Skeletal muscle satellite cell (primary cell): ENCODE measurements around the gene ARPC4.

ENCODE experiments used
- H3K27me3 ChIP-seq: 2 replicates; pipeline ENCODE4 v1.7.0; 2013; ENCODE audit warnings: low read length; ENCODE audit not compliant: control insufficient read depth, insufficient read depth
- H3K36me3 ChIP-seq: 2 replicates; pipeline ENCODE4 v1.7.0; 2013; ENCODE audit warnings: mild to moderate bottlenecking, control low read depth, low read length; ENCODE audit not compliant: insufficient read depth
- H3K4me1 ChIP-seq: 2 replicates; pipeline ENCODE4 v1.7.0; 2013; ENCODE audit warnings: low read length; ENCODE audit not compliant: control insufficient read depth, insufficient read depth
- H3K4me2 ChIP-seq: 2 replicates; pipeline ENCODE4 v1.7.0; 2013; ENCODE audit warnings: mild to moderate bottlenecking, low read length
- H3K4me3 ChIP-seq: 2 replicates; pipeline ENCODE4 v1.7.0; 2013; ENCODE audit warnings: low read length
- H3K9ac ChIP-seq: 2 replicates; pipeline ENCODE4 v1.7.0; 2013; ENCODE audit warnings: mild to moderate bottlenecking, low read depth, low read length, moderate library complexity
- H3K9me3 ChIP-seq: replicated peaks from 2 replicates; pipeline ENCODE4 v1.7.0; 2013; ENCODE audit warnings: mild to moderate bottlenecking, control low read depth, low read length

Gene ARPC4

DNA sequence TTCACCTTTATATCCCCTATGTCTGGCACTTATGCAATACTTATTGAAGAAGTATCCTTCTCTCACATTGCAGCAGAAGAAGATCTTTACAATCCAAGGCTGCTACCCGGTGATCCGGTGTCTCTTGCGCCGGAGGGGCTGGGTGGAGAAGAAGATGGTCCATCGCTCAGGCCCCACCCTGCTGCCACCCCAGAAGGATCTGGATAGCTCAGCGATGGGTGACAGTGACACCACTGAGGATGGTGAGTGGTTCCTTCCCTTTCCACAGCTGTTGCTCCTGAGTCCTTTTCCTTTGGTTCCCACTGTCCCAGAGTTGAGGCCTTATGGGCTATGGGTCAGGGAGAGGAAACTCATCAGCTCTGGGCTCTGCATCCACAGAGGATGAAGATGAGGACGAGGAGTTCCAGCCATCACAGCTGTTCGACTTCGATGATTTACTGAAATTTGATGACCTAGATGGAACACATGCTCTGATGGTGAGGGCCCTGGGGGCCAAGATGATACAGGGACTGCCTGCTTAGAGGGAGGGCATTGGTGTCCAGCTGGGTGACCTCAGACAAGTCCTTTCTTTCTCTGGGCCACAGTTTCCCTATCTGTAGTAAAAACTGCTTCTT, 20.1 kb downstream of the ARPC4 start:
- H3K4me2 ChIP-seq, result no peak overlapping the region
- no peak overlapping the region for H3K9ac ChIP-seq
- no peak overlapping the region for H3K4me3 ChIP-seq
- peaks cover 24% of the 10 kb centered on the region for H3K4me1 ChIP-seq
- no peaks in the 10 kb centered on the region for H3K27me3 ChIP-seq
- H3K9me3 ChIP-seq, result no peaks in the 10 kb centered on the region
- peaks cover 10% of the 10 kb centered on the region for H3K36me3 ChIP-seq

DNA sequence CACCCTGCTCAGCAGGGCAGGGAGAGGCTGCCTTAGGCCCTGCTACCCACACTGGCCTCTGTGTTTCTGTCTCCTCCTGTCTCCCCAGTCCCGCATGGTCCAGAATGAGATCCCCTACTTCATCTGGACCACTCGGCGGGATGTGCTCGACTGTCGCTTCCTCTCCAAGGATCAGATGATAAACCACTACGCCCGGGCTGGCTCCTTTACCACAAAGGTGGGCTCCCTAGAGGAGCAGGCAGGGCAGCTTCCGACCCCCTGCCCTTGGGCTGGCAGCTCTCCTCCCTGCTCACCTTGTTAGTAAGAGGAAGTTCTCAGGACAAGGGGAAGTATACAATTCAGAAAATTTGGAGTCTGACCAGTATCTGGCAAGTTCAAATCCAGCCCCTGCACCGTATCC, 23.1 kb downstream of the ARPC4 start:
- Histone ChIP-seq H3K36me3 (peaks cover 3% of the 10 kb centered on the region), H3K4me2 (no peak overlapping the region), H3K27me3 (no peaks in the 10 kb centered on the region), H3K9me3 (no peaks in the 10 kb centered on the region), H3K4me1 (peaks cover under 1% of the 10 kb centered on the region), H3K4me3 (no peak overlapping the region), H3K9ac (no peak overlapping the region)

DNA sequence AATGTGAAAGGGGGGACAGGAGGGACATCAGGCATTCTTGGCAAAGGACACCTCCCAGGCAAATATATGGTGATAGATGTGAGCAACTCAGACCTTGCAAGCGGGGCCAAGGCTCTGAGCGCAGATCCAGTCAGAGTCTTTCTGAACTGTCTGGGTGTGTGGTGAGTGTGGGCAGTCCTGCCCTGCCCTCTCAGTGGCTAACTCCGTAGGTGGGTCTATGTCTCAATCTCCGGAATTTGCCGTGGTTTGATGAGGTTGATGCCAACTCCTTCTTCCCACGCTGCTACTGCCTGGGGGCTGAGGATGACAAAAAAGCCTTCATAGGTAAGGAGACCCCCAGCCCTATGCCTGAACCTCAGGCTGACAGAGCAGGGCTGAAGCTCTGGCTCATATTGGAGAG, 24.6 kb downstream of the ARPC4 start:
- no peaks in the 10 kb centered on the region for H3K4me1 ChIP-seq
- no peak overlapping the region for H3K9ac ChIP-seq
- no peak overlapping the region for H3K4me2 ChIP-seq
- H3K36me3 ChIP-seq, result peaks cover 3% of the 10 kb centered on the region
- no peaks in the 10 kb centered on the region for H3K9me3 ChIP-seq
- no peaks in the 10 kb centered on the region for H3K27me3 ChIP-seq
- H3K4me3 ChIP-seq, result no peak overlapping the region

GRCh38 chr3:9818666-9819335, 25.9 kb downstream of the ARPC4 start:
- H3K4me1 ChIP-seq, result no peaks in the 10 kb centered on the region
- H3K9me3 ChIP-seq, result no peaks in the 10 kb centered on the region
- no peak overlapping the region for H3K4me3 ChIP-seq
- peaks cover 1% of the 10 kb centered on the region for H3K36me3 ChIP-seq
- no peaks in the 10 kb centered on the region for H3K27me3 ChIP-seq
- no peak overlapping the region for H3K4me2 ChIP-seq
- no peak overlapping the region for H3K9ac ChIP-seq

- Histone ChIP-seq H3K9ac (no peak overlapping the region), H3K36me3 (peaks cover 5% of the 10 kb centered on the region), H3K9me3 (no peaks in the 10 kb centered on the region), H3K4me1 (no peaks in the 10 kb centered on the region), H3K4me3 (no peak overlapping the region), H3K4me2 (no peak overlapping the region), H3K27me3 (no peaks in the 10 kb centered on the region)
Observed at GRCh38 chr3:9820543-9820942, 27.7 kb downstream of the ARPC4 start.

GRCh38 chr3:9820946-9821345, 28.1 kb downstream of the ARPC4 start:
- peaks cover 5% of the 10 kb centered on the region for H3K36me3 ChIP-seq
- no peak overlapping the region for H3K4me3 ChIP-seq
- no peaks in the 10 kb centered on the region for H3K9me3 ChIP-seq
- no peaks in the 10 kb centered on the region for H3K4me1 ChIP-seq
- H3K27me3 ChIP-seq, result no peaks in the 10 kb centered on the region
- H3K9ac ChIP-seq, result no peak overlapping the region
- no peak overlapping the region for H3K4me2 ChIP-seq

DNA sequence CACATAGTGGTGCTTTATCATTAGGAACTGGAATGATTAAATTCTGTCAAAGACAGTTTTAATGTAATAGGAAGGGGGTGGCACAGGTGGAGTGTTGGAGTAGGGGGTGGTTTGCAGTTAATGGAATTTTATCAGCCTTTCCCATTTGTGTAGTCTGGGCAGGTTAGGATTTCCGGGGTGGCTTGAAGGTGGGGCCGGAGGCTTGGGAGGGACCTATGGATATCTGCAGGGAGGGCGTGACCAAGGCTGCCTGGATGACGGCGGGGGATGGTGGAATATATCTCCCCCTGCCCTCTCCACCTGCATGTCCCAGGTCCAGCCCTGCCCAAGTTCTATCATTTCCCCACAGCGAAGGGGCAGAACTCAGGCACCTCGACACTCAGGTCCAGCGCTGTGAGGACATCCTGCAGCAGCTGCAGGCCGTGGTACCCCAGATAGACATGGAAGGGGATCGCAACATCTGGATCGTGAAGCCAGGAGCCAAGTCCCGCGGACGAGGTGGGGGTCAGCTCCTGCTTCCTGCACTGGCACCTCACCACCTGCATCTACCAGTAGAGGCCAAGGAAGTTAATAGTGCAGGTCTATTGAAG, 32.7 kb downstream of the ARPC4 start:
- Histone ChIP-seq H3K27me3 (no peaks in the 10 kb centered on the region), H3K36me3 (peaks cover 16% of the 10 kb centered on the region), H3K4me3 (no peak overlapping the region), H3K4me2 (no peak overlapping the region), H3K9me3 (no peaks in the 10 kb centered on the region), H3K9ac (no peak overlapping the region), H3K4me1 (no peaks in the 10 kb centered on the region)

DNA sequence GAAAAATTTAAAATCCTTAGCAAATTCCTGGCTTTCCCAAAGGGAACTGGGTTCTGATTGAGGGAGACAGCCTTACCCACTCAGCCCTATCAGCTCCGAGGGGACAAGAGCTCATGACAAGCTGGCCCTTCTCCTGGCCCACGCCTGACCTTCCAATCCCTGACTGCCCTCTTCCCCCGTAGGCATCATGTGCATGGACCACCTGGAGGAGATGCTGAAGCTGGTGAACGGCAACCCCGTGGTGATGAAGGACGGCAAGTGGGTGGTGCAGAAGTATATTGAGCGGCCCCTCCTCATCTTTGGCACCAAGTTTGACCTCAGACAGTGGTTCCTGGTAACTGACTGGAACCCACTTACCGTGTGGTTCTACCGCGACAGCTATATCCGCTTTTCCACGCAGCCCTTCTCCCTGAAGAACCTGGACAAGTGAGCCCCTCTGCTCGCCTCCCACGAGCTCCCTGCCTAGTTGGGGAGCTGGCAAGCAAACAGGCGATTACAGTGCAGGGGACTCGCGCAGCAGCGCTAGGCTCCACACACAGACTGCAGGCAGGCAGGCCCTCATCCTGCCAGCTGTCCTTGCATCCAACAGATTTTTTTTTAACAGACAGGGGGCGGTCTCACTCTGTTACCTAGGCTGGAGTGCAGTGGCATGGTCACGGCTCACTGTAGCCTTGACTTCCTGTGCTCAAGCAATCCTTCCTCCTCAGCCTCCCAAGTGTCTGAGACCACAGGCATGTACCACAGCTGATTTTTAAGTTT, 34.1 kb downstream of the ARPC4 start:
- H3K4me2 ChIP-seq, result no peak overlapping the region
- no peak overlapping the region for H3K9ac ChIP-seq
- H3K4me3 ChIP-seq, result no peak overlapping the region
- H3K9me3 ChIP-seq, result no peaks in the 10 kb centered on the region
- peaks cover 16% of the 10 kb centered on the region for H3K36me3 ChIP-seq
- H3K4me1 ChIP-seq, result no peaks in the 10 kb centered on the region
- no peaks in the 10 kb centered on the region for H3K27me3 ChIP-seq

DNA sequence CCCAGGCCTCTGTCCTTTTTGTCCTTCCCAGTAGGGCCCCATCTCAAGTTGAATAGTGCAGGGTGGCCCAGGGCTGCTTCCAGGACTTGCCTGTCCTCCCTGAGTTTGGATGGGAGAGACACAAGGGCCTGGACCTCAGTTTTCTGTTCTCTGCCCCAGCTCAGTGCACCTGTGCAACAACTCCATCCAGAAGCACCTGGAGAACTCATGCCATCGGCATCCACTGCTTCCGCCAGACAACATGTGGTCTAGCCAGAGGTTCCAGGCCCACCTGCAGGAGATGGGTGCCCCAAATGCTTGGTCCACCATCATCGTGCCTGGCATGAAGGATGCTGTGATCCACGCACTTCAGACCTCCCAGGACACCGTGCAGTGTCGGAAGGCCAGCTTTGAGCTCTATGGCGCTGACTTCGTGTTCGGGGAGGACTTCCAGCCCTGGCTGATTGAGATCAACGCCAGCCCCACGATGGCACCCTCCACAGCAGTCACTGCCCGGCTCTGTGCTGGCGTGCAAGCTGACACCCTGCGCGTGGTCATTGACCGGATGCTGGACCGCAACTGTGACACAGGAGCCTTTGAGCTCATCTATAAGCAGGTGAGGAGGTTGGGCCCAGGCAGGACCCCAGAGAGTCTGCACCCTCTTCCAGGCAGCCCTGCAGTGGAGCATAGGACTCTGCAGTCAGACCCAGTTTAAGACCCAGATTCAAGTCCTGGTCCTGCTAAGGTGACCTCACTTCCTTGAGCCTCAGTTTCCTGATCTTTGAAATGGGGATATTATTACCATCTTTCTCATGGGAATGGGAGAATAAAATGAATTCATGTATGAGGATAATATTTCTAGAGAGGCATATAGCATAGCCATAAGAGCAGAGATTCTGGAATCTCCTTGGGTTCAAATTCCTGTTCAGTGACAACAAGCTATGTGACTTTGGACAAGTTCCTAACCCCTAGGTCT, 36.2 kb downstream of the ARPC4 start:
- Histone ChIP-seq H3K36me3 (peaks cover 23% of the 10 kb centered on the region), H3K9me3 (no peaks in the 10 kb centered on the region), H3K4me1 (no peaks in the 10 kb centered on the region), H3K4me3 (no peak overlapping the region), H3K4me2 (no peak overlapping the region), H3K27me3 (no peaks in the 10 kb centered on the region), H3K9ac (no peak overlapping the region)

GRCh38 chr3:9831253-9831652, 38.4 kb downstream of the ARPC4 start:
- no peaks in the 10 kb centered on the region for H3K27me3 ChIP-seq
- no peak overlapping the region for H3K4me3 ChIP-seq
- H3K4me2 ChIP-seq, result no peak overlapping the region
- no peak overlapping the region for H3K9ac ChIP-seq
- no peaks in the 10 kb centered on the region for H3K4me1 ChIP-seq
- H3K9me3 ChIP-seq, result no peaks in the 10 kb centered on the region
- peaks cover 39% of the 10 kb centered on the region for H3K36me3 ChIP-seq

DNA sequence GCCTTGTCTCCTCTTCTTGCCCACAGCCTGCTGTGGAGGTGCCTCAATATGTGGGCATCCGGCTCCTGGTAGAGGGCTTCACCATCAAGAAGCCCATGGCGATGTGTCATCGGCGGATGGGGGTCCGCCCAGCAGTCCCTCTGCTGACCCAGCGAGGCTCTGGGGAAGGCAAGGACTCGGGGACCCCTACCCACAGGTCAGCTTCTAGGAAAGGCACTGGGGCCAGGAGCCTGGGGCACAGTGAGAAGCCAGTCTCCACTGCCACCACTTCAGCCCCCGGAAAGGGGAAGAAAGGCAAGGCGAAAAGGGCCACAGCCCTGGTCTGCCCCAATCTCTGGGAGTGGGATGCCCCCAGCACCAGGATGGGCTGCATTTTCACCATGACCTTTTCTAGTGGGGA, 40.2 kb downstream of the ARPC4 start:
- H3K4me1 ChIP-seq, result no peaks in the 10 kb centered on the region
- H3K4me2 ChIP-seq, result no peak overlapping the region
- H3K9ac ChIP-seq, result no peak overlapping the region
- no peak overlapping the region for H3K4me3 ChIP-seq
- H3K27me3 ChIP-seq, result no peaks in the 10 kb centered on the region
- H3K36me3 ChIP-seq, result peaks cover 34% of the 10 kb centered on the region
- no peaks in the 10 kb centered on the region for H3K9me3 ChIP-seq
